ENCODE results near the gene CACNB4. TPM values are rescaled to one million over a fixed set of nuclear protein-coding genes. Genes with fewer than 3 reads are reported as not detected.
A peak's percentile ranks its signal among the peaks of the same experiment; 100 is the strongest.
"Not testable (repeated sequence)": the region's sequence is repeated elsewhere in the genome, so short reads cannot be mapped to it uniquely, and the experiment has no call there.

CACNB4 gene
- total RNA-seq, 3 donors from 2014 or later = 0.05 to 0.26 (median 0.15) TPM

DNA sequence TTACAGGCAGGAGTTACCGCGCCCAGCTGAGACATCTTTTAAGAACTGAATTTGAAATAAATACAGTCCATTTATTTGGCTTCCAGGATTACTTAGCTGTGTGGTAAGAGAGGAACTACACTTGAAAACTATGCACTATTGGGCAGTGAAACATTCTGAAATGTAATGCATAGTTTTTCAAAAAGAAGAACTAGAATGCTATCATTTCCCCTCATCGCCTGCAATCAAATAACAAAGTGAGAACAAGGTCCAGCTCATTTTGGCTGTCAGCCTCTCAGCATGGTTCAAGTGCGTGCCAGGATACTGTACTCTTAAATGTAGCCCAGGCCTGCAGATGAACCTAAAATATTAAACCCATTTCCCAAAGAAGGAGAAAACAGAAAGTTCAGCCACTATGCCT lies 194.0 kb downstream of the CACNB4 start:
- H3K4me3 Mint-ChIP-seq = no peak overlapping the region
- peaks cover 3% of the 10 kb centered on the region for H3K27me3 Mint-ChIP-seq (ENCODE audit: low read depth)
- no peaks in the 10 kb centered on the region for H3K9me3 Mint-ChIP-seq
- H3K36me3 Mint-ChIP-seq (ENCODE audit: insufficient read depth) = no peaks in the 10 kb centered on the region
- no peaks in the 10 kb centered on the region for H3K4me1 Mint-ChIP-seq (ENCODE audit: low read depth)
- ATAC-seq (no peak), DNase-seq (no peak)

DNA sequence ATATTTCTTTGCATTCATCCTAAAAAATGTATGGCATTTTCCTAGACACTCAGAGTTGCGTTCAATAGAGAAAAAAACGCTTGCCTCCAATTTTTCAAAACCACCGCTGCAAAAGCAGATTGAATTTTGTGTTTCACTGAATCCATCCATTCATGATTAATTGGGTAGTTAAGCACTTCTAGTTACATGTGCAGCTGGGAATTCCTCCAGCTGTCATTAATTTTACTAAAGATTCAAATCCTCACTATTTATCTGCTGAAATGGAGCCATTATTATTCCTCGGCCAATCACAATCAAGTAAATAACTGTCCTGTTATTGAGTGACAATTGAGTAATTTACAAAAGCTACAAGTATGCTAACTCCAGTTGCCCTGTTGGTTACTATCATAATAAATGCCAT lies 194.8 kb downstream of the CACNB4 start:
- DNase-seq (no peak), ATAC-seq (no peak)
- Mint-ChIP-seq H3K9me3 (no peaks in the 10 kb centered on the region), H3K27me3 (ENCODE audit: low read depth) (peaks cover 3% of the 10 kb centered on the region), H3K36me3 (ENCODE audit: insufficient read depth) (no peaks in the 10 kb centered on the region), H3K4me3 (no peak overlapping the region), H3K4me1 (ENCODE audit: low read depth) (no peaks in the 10 kb centered on the region)

DNA sequence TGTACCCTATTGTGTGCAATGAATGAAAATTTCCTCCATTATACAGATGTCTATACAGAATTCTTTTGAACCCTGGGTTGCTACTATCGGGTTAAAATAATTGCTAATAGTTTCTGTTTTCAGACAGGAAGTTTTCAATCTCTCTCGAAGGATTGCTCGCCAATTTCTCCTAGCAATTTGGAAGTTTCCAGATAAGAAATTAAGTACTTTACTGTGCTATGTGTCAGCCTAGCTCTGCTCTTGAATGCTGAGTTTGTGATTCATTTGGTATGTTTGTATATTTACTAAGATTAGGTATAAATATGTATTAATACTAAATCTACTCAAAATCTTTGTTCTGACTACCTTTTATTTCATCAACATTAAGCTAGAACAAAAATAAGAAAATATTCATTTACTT lies 196.0 kb downstream of the CACNB4 start:
- Mint-ChIP-seq H3K9me3 (no peaks in the 10 kb centered on the region), H3K4me1 (ENCODE audit: low read depth) (no peaks in the 10 kb centered on the region), H3K4me3 (no peak overlapping the region), H3K36me3 (ENCODE audit: insufficient read depth) (no peaks in the 10 kb centered on the region), H3K27me3 (ENCODE audit: low read depth) (peaks cover 3% of the 10 kb centered on the region)
- ATAC-seq (no peak), DNase-seq (no peak)

DNA sequence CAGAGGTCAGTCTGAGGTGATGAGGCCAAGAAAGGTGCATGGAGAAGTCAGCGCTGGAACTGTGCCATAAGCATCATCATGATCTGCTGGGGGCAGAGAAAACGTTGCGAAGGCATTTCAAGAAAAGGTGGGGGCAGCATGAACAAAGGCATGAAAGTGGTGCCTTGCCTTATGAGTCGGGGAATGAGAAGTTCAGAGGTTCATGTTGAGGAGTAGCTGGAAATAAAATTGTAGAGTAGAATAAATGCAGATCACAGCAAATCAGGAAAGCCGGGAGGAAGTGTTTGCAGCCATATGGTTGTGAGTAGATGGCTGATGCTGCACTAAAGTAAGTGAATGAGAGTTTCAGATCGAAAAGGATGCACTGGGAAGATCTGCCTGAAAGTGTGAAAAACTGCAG lies 198.5 kb downstream of the CACNB4 start:
- Mint-ChIP-seq H3K4me1 (ENCODE audit: low read depth) (no peaks in the 10 kb centered on the region), H3K4me3 (no peak overlapping the region), H3K9me3 (no peaks in the 10 kb centered on the region), H3K27me3 (ENCODE audit: low read depth) (peaks cover 3% of the 10 kb centered on the region), H3K36me3 (ENCODE audit: insufficient read depth) (no peaks in the 10 kb centered on the region)
- ATAC-seq (no peak), DNase-seq (no peak)

DNA sequence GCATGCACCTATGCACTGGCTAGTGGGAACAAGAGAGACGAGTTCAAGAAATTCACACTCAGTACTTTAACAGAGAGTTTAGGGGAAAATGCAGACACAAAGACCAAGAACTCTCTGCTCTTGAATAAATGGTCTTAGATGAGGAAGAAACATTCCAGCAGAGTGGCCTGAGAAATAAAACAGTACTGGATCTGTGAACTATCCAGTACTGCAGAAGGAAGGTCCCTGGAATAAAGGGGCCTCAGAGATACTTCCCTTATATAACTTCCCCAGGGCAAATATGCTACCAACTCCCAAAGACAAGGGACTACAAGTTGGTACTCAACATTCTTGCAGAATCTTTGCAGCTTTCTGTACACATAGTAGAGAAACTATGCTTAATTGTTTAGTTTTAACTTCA lies 199.7 kb downstream of the CACNB4 start:
- no peak for DNase-seq
- ATAC-seq = no peak
- H3K4me3 Mint-ChIP-seq = no peak overlapping the region
- H3K4me1 Mint-ChIP-seq (ENCODE audit: low read depth) = no peaks in the 10 kb centered on the region
- peaks cover 3% of the 10 kb centered on the region for H3K27me3 Mint-ChIP-seq (ENCODE audit: low read depth)
- peaks cover 5% of the 10 kb centered on the region for H3K9me3 Mint-ChIP-seq
- no peaks in the 10 kb centered on the region for H3K36me3 Mint-ChIP-seq (ENCODE audit: insufficient read depth)

DNA sequence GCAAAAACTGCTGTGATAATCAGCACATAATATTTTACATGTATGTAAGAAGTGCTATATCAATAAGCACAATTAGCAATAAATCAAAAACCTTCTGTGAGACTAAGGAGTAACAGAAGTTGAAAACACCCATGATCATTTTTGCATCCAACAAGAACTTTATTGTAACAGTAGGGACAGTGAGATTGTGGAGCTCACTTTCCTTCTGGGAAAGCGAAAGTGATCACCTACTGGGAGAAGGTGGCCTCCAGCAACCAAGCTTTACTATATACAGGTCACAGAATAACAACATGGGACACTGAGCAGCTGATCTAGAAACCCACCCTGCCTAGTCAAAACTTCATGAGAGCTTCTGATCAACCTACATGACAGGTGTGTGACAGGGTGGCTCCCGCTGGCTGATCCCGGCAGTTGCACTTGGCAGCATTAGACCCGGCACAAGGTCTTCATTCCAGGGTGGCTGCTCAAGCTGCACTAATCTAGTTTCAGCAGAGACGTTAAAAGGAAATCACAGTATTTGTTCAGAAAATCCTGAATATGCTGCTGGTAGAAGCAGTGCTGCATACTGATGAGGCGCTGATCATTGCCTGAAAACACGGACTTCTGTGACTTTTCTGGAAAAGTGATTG lies 207.2 kb downstream of the CACNB4 start:
- Mint-ChIP-seq H3K9me3 (peaks cover 5% of the 10 kb centered on the region), H3K4me3 (no peak overlapping the region), H3K4me1 (ENCODE audit: low read depth) (no peaks in the 10 kb centered on the region), H3K36me3 (ENCODE audit: insufficient read depth) (no peaks in the 10 kb centered on the region), H3K27me3 (ENCODE audit: low read depth) (peaks cover 5% of the 10 kb centered on the region)
- ATAC-seq (no peak), DNase-seq (no peak)

DNA sequence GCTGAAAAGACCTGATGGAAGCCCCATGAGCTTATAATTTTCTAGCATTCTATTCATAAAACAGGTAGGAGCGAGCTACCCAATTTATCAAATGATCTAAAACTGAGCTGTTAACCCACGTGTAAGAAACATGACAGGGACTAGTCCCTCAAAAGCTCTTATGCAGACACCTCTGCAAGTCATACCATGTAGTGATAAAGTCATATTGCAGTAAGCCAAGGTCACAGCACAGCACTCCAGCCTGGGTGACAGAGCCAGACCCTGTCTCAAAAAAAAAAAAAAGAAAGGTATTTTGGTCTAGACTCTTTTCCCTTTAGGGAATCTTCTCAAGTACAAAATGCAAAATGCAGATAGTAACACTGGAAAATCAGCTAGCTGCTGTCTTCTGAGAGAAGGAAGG lies 211.7 kb downstream of the CACNB4 start:
- no peak overlapping the region for H3K4me3 Mint-ChIP-seq
- ATAC-seq (no peak), DNase-seq (no peak)
- no peaks in the 10 kb centered on the region for H3K4me1 Mint-ChIP-seq (ENCODE audit: low read depth)
- peaks cover 5% of the 10 kb centered on the region for H3K27me3 Mint-ChIP-seq (ENCODE audit: low read depth)
- no peaks in the 10 kb centered on the region for H3K9me3 Mint-ChIP-seq
- H3K36me3 Mint-ChIP-seq (ENCODE audit: insufficient read depth) = no peaks in the 10 kb centered on the region

DNA sequence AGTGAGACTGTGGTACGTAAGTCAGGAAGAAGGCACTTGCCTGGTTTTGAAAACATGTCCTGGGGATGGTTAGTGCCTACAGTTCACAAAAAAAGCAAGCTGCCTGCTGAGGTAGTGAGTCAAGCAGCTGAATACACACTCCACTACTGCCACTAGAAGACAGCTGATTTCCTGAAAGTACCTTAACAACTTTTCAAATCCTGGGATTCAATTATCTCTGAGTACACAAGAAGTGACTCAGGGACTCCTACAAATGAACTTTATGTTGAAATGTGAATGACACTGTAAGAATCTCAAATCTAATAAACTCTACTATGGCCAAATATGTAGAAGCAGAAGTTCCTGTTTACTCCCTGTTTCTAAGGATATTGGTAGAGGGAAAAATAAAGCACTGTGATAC lies 212.6 kb downstream of the CACNB4 start:
- DNase-seq (no peak), ATAC-seq (no peak)
- no peaks in the 10 kb centered on the region for H3K9me3 Mint-ChIP-seq
- no peak overlapping the region for H3K4me3 Mint-ChIP-seq
- peaks cover 8% of the 10 kb centered on the region for H3K27me3 Mint-ChIP-seq (ENCODE audit: low read depth)
- no peaks in the 10 kb centered on the region for H3K4me1 Mint-ChIP-seq (ENCODE audit: low read depth)
- H3K36me3 Mint-ChIP-seq (ENCODE audit: insufficient read depth) = no peaks in the 10 kb centered on the region

DNA sequence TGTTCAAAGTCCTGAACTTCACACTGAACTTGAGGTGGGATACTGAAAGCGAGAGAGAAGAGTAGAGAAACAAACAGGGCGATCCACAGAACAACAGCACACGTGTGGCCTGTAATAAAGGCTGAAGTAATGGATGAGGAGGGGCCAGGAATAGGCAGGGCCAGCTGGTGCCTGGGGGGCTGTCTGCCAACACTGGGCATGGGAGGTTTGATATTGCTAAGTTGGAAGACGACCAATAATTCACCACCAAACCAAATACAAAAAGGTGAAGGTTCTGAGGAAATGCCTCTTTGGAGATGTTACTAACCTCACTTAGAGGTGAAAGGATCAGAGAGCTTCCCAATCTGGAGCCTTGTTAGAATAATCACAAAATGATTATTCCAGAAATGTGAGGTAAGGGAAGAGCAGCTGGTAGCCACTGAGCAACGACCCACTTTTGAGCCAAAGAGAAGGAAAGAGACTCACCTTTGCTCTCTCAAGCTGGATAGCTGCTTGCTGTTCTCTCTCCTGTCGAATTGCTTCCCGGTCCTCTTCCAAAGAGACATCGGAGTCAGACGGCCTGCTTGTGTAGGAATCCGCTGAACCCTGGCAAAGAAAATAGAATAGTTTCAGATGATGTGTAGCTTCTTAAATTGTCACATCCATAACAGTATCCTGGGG lies 215.9 kb downstream of the CACNB4 start:
- no peaks in the 10 kb centered on the region for H3K4me1 Mint-ChIP-seq (ENCODE audit: low read depth)
- DNase-seq (no peak), ATAC-seq (no peak)
- no peaks in the 10 kb centered on the region for H3K9me3 Mint-ChIP-seq
- no peaks in the 10 kb centered on the region for H3K36me3 Mint-ChIP-seq (ENCODE audit: insufficient read depth)
- H3K27me3 Mint-ChIP-seq (ENCODE audit: low read depth) = peaks cover 3% of the 10 kb centered on the region
- H3K4me3 Mint-ChIP-seq = no peak overlapping the region

DNA sequence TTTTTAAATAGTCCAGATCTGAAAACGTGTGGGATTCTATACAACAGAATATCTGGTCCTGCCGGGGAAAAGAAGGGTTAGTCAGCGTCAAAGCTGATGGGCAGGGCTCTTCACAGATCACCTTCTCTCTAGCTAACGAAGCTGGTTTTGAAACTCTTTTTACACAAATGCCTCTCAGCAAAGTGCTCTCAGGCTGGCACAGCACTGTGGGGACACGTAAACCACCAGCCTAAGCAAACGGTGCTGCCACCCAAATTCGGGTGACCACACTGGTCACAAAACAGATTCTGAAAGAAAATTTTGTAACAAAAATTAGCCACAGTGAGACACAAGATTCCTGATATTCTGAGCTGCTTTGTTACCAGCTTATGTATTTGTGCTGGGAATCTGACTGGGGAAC lies 217.5 kb downstream of the CACNB4 start:
- no peak for ATAC-seq
- H3K36me3 Mint-ChIP-seq (ENCODE audit: insufficient read depth) = no peaks in the 10 kb centered on the region
- H3K27me3 Mint-ChIP-seq (ENCODE audit: low read depth) = peaks cover 3% of the 10 kb centered on the region
- no peaks in the 10 kb centered on the region for H3K4me1 Mint-ChIP-seq (ENCODE audit: low read depth)
- no peak for DNase-seq
- H3K9me3 Mint-ChIP-seq = no peaks in the 10 kb centered on the region
- no peak overlapping the region for H3K4me3 Mint-ChIP-seq

DNA sequence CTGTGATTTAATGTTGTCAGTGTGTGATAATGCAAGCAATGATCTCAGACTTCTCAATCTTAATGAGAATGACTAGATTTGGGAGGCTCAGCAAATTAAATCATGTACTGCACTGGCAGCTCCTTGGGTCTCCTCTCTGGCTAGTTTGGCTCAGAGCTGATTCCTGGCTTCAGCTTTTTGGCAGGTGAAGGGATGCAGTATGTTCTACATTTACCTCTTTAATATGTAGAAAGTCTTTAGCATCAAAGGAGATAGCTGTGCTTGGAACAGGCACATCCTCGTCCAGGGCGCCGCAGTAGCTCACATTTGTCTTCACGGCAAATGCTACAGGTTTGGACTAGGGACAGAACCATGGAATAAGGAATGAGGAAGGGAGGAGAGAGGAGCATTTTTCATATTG lies 218.3 kb downstream of the CACNB4 start:
- H3K4me1 Mint-ChIP-seq (ENCODE audit: low read depth) = no peaks in the 10 kb centered on the region
- H3K4me3 Mint-ChIP-seq = no peak overlapping the region
- no peak for DNase-seq
- H3K27me3 Mint-ChIP-seq (ENCODE audit: low read depth) = peaks cover 3% of the 10 kb centered on the region
- no peaks in the 10 kb centered on the region for H3K36me3 Mint-ChIP-seq (ENCODE audit: insufficient read depth)
- no peaks in the 10 kb centered on the region for H3K9me3 Mint-ChIP-seq
- no peak for ATAC-seq

DNA sequence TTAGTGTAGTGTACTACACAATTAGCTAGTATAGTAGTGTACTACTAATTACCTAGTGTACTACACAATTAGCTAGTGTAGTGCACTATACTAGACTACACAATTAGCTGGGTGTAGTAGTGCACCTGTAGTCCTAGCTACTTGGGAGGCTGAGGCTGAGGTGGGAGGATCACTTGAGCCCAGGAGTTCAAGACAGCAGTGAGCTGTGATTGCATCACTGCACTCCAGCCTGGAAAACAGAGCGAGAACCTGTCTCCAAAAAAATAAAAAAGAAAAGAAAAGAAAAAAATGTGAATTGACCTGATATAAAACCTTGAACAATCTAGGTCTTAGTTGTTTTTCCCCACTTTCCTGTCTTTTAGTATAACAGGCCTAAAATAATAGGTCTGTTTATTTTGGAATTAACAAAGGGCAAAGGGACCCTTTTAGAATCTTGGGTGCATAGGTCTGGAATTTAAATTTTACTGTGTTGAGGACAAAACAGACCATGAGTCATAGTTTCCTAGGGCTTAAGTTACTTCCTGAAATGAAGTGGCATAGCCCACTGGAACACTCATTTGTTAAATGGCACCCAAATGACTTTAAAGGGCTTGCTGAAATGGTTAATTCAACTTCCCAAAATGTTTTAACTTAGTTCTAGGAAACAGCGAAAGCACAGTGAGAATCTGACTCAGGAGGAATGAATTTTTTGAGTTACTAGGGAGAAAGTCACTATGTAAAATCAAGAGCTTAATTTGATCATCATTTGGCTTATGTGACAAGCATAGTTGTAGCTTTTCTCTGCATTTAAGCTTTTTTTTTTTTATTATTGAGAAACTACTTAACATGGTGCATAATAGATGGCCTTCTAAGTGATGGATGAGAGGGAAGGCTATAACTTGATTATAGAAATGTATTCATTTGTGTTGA lies 219.9 kb downstream of the CACNB4 start:
- H3K27me3 Mint-ChIP-seq (ENCODE audit: low read depth) = peaks cover 3% of the 10 kb centered on the region
- DNase-seq = no peak
- no peak overlapping the region for H3K4me3 Mint-ChIP-seq
- no peaks in the 10 kb centered on the region for H3K4me1 Mint-ChIP-seq (ENCODE audit: low read depth)
- no peaks in the 10 kb centered on the region for H3K36me3 Mint-ChIP-seq (ENCODE audit: insufficient read depth)
- no peaks in the 10 kb centered on the region for H3K9me3 Mint-ChIP-seq
- ATAC-seq = peak in 1 of 2 donors; percentile 21

DNA sequence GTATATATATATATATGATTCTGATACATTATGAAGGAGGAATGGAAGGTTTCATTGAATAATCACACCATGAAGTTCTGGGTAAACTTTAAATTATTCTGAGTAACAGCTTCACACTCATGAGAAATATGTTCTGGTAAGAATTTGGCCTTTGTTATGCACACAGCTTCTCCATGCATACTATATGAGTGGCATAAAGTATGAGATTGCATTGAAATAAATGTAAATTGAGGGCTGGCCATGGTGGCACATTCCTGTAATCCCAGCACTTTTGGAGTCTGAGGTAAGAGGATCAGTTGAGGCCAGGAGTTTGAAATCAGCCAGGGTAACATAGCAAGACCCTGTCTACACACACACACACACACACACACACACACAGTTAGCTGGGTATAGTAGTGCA lies 220.6 kb downstream of the CACNB4 start:
- no peaks in the 10 kb centered on the region for H3K4me1 Mint-ChIP-seq (ENCODE audit: low read depth)
- ATAC-seq = no peak
- no peaks in the 10 kb centered on the region for H3K36me3 Mint-ChIP-seq (ENCODE audit: insufficient read depth)
- no peaks in the 10 kb centered on the region for H3K9me3 Mint-ChIP-seq
- H3K4me3 Mint-ChIP-seq = no peak overlapping the region
- DNase-seq = no peak
- H3K27me3 Mint-ChIP-seq (ENCODE audit: low read depth) = peaks cover 3% of the 10 kb centered on the region

DNA sequence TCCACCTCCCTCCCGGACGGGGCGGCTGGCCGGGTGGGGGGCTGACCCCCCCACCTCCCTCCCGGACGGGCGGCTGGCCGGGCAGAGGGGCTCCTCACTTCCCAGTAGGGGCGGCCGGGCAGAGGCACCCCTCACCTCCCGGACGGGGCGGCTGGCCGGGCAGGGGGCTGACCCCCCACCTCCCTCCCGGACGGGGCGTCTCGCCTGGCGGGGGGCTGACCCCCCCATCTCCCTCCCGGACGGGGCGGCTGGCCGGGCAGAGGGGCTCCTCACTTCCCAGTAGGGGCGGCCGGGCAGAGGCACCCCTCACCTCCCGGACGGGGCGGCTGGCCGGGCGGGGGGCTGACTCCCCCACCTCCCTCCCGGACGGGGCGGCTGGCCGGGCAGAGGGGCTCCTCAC lies 223.2 kb downstream of the CACNB4 start:
- not testable (repeated sequence) for H3K4me1 Mint-ChIP-seq (ENCODE audit: low read depth); H3K36me3 Mint-ChIP-seq (ENCODE audit: insufficient read depth); H3K4me3 Mint-ChIP-seq; H3K9me3 Mint-ChIP-seq; H3K27me3 Mint-ChIP-seq (ENCODE audit: low read depth); ATAC-seq; DNase-seq

DNA sequence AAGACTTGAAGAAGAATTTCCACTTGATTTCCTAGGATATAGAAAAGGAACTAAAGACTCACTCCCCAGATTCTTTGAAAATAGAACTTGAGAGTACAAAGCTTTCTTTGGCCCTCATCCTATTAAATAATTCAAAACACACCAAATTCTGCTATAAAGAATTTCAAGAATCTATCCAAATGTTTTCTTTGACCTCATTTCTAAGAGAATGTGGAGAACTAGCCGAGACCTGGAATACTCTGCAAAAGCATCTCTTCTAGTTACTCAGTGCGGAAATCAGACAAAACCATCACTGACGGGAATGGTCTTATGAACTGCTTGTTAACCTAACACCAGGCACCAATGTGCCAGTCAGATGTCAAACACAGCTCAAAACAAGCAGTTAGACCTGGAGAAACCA lies 226.4 kb downstream of the CACNB4 start:
- H3K36me3 Mint-ChIP-seq (ENCODE audit: insufficient read depth) = no peaks in the 10 kb centered on the region
- no peaks in the 10 kb centered on the region for H3K4me1 Mint-ChIP-seq (ENCODE audit: low read depth)
- H3K27me3 Mint-ChIP-seq (ENCODE audit: low read depth) = peaks cover 11% of the 10 kb centered on the region
- no peaks in the 10 kb centered on the region for H3K9me3 Mint-ChIP-seq
- H3K4me3 Mint-ChIP-seq = no peak overlapping the region
- no peak for ATAC-seq
- DNase-seq = no peak
